ENCODE data around the gene GIMAP2. TPM values are rescaled to one million over a fixed set of nuclear protein-coding genes. Genes with fewer than 3 reads are reported as not detected.
A peak's percentile ranks its signal among the peaks of the same experiment; 100 is the strongest.

Gene GIMAP2
- total and polyA plus RNA-seq, 12 donors, result 2.1 to 17.5 (median 4.8) TPM

DNA sequence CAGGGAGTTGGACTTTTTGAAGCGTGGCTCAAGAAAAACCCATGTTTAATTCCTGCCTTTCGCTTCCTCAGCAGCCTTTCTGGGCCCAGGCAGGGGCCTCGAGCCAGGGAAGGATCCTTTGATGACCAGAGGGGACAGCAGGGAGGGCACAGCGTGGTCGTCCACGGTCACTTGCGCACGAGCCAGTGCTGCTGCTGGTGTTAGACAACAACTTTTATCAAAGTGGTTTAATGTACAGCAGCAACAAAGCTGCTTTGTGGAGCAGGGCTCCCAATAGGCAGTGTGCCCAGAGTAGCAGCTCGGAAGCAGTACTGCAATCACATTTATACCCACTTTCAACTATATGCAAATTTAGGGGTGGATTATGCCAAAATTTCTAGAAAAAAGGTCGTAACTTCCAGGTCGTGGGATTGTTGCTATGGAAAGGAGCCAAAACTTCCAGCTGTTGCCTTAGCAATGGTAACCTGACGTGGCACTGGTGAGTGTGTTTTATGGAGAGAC, 37.0 kb downstream of the GIMAP2 start:
- intact Hi-C loops (cut with DNase I), result no loop called here
- Histone ChIP-seq H3K36me3 (peaks cover 0 to 62% (median 8%) of the 10 kb centered on the region in 9 donors), H3K4me1 (peaks cover 0 to 47% (median 13%) of the 10 kb centered on the region in 9 donors), H3K9me3 (peaks cover 0 to 15% (median 0%) of the 10 kb centered on the region in 11 donors), H3K27ac (peak overlapping the region; percentile 54 to 94 (median 82)), H3K27me3 (no peaks in the 10 kb centered on the region), H3K4me3 (peak overlapping the region in 9 of 10 donors; percentile 6 to 44 (median 27))
- TF ChIP-seq, protein P1, sequence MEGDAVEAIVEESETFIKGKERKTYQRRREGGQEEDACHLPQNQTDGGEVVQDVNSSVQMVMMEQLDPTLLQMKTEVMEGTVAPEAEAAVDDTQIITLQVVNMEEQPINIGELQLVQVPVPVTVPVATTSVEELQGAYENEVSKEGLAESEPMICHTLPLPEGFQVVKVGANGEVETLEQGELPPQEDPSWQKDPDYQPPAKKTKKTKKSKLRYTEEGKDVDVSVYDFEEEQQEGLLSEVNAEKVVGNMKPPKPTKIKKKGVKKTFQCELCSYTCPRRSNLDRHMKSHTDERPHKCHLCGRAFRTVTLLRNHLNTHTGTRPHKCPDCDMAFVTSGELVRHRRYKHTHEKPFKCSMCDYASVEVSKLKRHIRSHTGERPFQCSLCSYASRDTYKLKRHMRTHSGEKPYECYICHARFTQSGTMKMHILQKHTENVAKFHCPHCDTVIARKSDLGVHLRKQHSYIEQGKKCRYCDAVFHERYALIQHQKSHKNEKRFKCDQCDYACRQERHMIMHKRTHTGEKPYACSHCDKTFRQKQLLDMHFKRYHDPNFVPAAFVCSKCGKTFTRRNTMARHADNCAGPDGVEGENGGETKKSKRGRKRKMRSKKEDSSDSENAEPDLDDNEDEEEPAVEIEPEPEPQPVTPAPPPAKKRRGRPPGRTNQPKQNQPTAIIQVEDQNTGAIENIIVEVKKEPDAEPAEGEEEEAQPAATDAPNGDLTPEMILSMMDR (IDR thresholded peaks at IDR 0.05), result no peak
- DNase-seq (no peak), ATAC-seq (peak; percentile 19 to 57 (median 42))
- 49 to 61% methylated on average over 12 of the region's 12 CpGs for WGBS, 2 donors

DNA sequence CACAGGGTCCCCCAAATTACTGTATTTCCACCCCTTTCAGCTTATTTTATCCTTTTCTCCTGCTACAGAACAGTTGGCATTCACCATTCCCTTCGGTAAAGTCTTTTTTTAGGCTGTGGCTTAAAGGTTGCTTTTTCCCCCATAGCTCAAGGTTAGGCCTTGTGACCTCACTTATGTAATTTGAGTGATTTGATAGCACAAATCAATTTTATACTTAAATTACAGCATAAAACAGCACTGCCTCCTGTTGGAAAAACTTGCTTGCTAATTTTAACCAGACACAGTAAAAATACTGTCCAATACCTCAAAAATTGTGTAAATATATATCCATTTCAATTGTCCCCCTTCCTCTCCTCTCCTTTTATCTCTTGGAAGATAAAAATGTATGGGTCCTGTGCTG, 38.0 kb downstream of the GIMAP2 start:
- peak overlapping the region in 5 of 10 donors; percentile 79 to 94 (median 87) for H3K27ac ChIP-seq
- H3K4me3 ChIP-seq, result peak overlapping the region in 3 of 10 donors; percentile 33 to 44 (median 38)
- TF ChIP-seq, protein P1 (IDR thresholded peaks at IDR 0.05), result peak in 1 of 9 donors; percentile 8
- DNase-seq, result no peak
- WGBS, 2 donors, result 55 to 84% methylated on average over 1 of the region's 1 CpG
- peaks cover 0 to 62% (median 8%) of the 10 kb centered on the region in 9 donors for H3K36me3 ChIP-seq
- no peaks in the 10 kb centered on the region for H3K27me3 ChIP-seq
- no peak for ATAC-seq
- intact Hi-C loops (cut with DNase I), result no loop called here
- peaks cover 0 to 25% (median 6%) of the 10 kb centered on the region in 11 donors for H3K9me3 ChIP-seq
- peaks cover 0 to 44% (median 13%) of the 10 kb centered on the region in 9 donors for H3K4me1 ChIP-seq

DNA sequence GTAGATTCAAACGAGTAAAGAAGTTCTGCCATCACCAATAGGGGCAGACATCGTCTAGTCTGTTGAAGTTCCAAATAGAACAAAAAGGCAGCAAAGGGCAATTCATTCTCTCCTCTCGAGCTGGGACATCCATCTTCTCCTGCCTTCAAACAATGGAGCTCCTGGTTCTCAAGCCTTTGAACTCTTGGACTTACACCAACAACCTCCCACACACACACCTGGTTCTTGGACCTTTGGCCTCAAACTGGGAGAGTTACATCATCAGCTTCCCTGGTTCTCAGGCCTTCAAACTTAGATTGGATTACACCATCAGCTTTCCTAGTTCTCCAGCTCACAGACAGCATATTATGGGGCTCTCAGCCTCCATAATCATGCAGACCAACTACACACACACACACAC, 41.9 kb downstream of the GIMAP2 start:
- TF ChIP-seq, protein P1 (IDR thresholded peaks at IDR 0.05), result no peak
- peak in 1 of 8 donors; percentile 47 for ATAC-seq
- 54 to 55% methylated on average over 3 of the region's 3 CpGs for WGBS, 2 donors
- Histone ChIP-seq H3K9me3 (peaks cover 0 to 32% (median 10%) of the 10 kb centered on the region in 11 donors), H3K27me3 (no peaks in the 10 kb centered on the region), H3K36me3 (peaks cover 0 to 24% (median 0%) of the 10 kb centered on the region in 9 donors), H3K4me3 (no peak overlapping the region), H3K27ac (no peak overlapping the region), H3K4me1 (peaks cover 0 to 15% (median 8%) of the 10 kb centered on the region in 9 donors)
- no peak for DNase-seq
- intact Hi-C loops (cut with DNase I), result no loop called here

DNA sequence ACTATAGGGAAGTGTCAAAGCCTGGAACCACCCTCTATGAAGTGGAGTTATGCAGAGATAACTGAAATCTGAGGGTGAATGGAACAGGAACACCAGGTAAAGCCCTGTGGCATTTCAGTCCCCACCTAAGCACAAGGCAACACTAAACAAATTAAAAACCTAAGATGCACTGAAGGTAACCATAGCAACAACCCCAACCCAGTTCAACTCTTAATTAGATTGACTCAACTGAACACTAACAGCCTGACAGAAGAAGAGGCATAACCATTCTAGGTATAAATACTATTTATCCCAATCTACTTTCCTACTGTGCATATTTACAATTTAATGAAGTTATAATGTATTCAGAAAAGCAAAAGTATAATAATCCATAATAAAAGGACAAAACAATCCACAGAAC, 42.5 kb downstream of the GIMAP2 start:
- intact Hi-C loops (cut with DNase I), result no loop called here
- peaks cover 0 to 18% (median 0%) of the 10 kb centered on the region in 9 donors for H3K36me3 ChIP-seq
- H3K9me3 ChIP-seq, result peaks cover 0 to 32% (median 10%) of the 10 kb centered on the region in 11 donors
- H3K4me3 ChIP-seq, result no peak overlapping the region
- TF ChIP-seq, protein P1 (IDR thresholded peaks at IDR 0.05), result no peak
- no peaks in the 10 kb centered on the region for H3K27me3 ChIP-seq
- H3K27ac ChIP-seq, result no peak overlapping the region
- peaks cover 0 to 12% (median 7%) of the 10 kb centered on the region in 9 donors for H3K4me1 ChIP-seq
- ATAC-seq, result no peak
- DNase-seq, result no peak
